GM19468 (cell line): Measurements from ENCODE around the gene MAPK7.

Source experiments
- ATAC-seq: cut with Tn5 transposase; IDR thresholded peaks from one replicate; pipeline ENCODE4 v1.9.1; 2021; ENCODE audit warnings: mild to moderate bottlenecking, moderate library complexity, moderate number of reproducible peaks; ENCODE audit not compliant: unreplicated experiment; ENCODE audit errors: extremely low read depth

Gene MAPK7

DNA sequence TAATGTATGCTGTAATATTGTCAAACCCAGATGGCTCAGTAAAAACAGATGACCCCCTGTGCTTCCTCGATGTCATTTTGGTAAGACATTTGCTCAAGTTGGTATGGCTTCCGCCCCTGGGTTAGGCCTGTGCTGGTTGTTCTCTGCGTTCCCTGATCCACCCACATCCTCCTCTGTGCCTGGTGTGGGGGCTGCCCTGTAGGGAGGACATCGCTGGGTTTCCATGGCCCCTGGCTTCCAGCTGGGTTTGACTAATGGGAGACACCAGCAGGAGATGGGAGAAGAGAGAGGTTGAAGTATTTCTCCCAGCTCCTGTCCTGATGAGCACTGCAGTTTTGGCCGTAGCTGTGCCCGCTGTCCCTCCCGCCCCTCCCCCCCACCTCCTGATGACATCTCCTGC, 13.1 kb downstream of the MAPK7 start:
- ATAC-seq, result no peak

DNA sequence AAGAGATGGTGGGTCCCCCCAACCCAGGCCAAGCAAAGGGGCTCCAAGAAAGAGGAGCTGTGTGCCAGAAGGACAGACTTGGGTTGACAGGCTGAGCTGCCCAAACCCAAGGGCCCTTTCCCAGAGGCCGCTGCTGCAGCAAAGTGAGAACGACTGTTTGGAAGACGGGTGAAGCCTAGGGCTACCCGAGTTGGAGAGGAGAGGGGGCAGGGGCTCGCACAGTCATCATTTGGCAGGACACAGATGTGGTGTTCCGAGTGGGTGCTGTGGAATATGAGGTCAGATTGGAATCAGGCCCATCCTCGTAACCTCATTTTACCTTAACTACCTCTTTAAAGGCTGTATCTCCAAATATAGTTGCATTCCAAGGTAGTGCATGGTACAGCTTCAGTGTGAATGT, 14.0 kb downstream of the MAPK7 start:
- no peak for ATAC-seq

DNA sequence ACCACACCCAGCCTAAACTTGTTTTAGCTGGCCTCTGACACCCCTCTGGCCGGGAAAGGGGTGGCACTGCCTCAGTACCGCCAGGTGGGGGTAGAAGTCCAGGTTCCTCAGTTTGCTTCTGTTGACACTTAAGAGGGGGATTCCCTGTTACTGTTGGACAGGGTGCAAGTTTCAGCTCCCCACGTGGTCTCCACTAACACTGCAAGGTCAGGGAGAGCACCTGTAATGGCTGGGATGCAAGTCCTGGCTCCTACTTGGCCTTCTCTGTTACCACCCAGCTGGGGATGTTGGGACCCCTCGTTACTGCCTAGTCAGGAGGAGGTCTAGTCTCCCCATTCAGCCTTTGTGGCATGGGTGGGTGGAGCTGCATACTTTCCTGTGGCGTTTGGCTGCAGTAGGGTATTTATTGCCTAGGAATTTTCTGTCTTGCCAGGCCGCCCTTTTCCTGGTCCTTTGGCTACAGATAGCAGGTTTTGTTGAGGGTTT, 19.3 kb downstream of the MAPK7 start:
- ATAC-seq, result no peak

DNA sequence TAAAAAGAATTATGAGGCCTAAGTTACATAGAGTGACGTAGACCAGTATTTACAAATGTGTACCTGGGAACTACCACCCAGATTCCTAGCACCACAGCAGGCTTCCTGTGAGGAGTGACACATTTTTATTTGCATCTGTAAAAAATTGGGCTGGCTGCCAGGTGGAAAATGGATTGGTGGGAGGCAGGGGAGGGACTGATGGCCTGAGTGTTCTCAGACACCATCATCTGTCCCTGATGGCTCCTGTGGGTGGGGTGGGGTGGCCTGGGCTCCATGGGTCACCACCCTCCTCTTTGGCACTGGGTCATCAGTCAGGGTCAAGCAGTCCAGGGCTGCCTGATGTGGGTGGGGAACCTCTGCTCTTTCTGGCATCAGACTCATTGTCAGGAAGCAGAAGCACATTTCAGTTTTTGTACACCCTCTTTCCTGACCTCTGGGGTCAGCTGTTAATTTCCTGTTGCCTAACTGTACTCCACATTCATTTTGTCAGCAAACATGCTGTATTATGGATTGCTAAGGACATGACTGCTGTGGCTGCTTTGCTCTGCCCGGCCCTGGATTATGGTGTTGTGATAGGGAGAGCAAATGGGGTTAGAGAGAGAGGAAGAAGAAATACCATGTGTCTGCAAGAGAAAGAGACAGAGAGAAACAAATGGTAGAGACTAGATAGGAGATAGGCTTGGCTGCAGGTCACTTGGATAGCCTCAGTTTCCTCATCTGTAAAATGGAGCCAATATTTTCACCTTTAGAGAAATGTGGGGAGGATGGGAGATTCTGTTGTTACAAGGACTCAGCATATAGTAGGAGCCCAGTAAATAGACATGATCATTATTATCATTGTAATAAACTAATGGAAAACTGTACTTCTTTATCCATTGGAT, 20.2 kb downstream of the MAPK7 start:
- ATAC-seq, result no peak

DNA sequence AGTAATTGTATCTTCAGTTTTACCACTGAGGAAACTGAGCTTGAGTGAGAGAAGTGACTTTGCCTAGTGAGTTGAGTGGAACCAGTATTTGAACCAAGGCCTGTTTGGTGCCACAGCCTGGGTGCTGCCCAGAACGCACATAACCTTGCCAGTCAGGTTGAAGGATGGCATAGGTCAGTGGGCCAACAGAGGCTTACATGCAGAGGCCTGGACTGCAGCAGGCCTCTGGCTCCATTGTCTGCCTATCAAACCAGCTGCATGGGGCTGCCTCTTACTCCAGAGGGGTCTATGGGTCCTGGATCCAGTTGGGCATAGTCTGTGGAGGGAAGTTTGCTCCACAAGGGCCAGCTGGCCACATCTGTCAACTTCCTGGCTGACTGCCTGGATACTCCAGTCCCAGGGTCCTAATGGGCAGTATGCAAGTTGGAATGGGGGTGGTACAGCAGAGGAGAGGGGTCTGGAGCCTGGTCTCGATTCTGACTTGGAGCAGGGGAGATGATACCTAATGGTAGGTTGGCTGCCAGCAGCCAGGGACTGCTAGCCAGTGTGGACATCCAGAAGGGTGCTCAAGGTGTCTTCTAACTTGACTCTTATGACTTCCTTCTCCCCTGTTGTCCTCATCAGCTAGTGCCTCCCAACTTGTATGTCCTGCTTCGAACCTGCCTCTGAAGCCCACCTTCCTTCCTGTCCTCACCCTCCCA, 21.6 kb downstream of the MAPK7 start:
- ATAC-seq, result no peak

DNA sequence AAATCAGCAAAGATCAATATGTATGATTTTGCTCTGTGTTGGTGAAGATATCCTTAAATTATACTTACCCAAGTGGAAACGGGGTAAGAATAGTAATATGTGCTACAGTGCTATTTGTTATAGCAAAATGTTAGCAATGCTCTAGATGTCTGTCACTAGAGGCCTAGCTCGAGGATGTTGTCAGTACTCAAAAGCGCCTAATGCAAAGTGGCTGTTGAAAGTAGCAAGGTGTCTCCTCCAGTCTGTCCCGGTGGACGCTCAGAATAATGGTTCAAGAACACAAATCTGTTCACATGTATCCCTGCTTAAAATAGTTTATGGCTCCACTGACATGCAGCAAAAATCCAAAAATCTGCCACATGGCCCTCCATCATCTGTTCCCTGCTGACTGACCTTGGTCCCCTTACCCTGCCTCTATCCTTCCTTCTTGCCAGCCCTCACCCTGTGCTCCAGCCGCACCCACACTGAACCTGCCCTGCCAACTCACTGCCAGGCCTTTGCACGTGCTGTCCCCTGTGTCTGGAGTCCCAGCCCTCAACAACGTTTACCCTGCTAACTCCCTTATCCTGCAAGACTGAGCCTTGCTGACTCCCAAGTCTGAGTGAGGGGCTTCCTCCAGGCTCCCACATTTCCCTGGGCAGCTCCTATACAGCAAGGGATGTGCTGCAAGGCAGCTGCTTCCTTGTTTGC, 23.2 kb downstream of the MAPK7 start:
- no peak for ATAC-seq

DNA sequence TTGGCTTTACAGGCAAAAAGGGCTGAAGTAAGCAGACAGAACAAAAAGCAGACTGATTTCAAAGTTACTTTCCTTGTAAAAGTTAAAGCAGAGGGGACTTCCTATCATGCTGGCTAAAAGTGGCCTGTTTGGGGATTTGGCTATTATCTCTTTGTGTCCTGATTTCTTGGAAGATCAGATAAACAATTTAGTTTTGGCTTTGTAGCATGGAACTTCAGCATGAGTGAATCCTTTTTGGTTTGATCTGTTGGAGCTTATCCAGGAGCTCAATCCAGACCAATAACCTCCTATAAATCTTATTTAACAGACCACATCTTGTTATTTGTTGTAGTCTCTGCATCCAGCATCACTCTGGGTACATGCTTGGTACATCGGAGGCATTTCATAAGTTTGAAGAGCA, 23.9 kb downstream of the MAPK7 start:
- no peak for ATAC-seq

DNA sequence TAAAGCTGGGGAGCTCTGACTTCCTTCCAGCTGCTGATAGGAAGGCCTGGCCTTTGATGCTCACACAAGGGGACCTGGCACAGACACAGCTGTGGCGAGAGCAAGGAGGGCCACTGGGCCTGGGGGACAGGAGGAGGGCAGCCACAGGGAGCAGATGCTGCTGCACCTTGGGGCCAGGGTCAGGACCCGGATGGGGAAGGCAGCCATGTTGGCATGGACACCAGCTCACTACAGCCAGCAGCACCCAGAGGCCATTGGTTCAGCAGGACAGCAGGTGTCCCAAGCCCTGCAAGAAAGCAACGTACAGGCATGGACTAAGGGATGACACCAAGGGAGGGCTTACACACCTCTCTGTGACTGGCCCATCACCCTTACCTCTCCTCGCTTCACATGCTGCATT, 24.7 kb downstream of the MAPK7 start:
- ATAC-seq, result no peak

DNA sequence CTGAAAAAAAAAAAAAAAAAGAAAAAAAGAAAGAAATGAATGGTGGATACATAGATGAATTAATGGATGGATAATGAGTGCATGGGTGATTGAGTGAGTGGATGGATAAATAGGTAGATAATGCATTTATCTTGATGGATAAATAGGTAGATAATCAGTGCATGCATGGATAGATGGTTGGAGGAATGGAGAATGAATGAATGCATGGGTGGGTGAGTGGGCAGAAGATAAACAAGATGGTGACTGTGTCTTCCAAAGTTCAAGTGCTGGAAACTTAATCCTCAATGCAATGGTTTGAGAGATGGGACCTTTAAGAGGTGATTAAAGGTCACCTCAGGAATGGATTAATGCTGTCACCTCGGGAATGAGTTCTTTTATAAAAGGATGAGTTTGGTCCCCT, 26.0 kb downstream of the MAPK7 start:
- ATAC-seq, result no peak

DNA sequence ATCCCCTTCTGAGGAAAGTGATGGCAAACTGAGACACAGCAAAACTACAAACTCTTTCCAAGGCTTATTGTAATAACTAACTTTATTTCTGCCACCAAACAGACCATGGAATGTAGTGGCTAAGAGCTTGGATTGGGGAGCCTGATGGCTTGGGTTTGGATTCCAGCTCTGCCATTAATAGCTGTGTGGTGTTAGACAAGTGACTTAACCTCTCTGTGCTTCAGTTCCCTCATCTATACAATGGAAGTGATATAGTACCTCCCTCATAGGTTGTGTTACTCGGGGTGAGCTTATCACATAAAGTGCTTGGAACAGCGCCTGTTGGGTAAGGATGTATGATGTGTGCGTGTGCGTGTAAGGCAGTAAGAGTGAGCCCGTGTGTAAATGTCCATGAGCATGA, 26.8 kb downstream of the MAPK7 start:
- ATAC-seq, result no peak

DNA sequence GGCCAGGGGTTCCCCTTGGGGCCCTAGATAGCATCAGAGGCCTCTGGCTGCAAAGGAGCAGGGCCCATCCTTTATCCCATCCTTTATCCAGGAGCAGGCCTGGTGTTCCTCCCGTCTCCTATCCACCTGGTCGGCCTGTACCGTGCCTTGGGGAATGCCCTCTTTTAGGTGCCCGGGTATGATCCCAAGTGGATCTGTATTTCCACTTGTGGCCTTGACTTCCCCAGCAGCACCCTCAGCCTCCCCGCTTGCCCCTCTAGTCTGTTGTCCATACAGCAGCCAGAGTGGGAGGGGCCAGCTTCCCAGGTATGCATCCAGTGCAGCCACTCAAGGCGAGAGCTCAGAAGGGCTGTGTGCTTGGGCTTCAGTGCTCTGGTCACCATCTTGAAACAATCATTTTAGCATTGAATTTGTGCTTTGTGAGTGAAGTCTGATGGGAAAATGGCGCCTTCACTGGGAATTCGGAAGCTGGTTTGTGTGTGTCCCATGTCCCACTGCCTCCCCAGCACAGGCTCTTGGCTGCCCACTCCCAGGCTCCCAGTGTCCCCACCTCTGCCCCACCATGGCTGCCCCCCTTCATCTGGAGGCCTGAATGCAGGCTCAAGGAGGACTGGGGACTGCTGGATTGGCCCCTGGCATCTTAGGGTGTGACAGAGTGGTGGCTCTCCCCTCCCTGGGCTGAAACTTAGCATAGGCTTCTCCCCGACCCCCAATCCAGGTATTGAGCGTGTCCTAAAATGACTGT, 29.5 kb downstream of the MAPK7 start:
- ATAC-seq, result no peak

DNA sequence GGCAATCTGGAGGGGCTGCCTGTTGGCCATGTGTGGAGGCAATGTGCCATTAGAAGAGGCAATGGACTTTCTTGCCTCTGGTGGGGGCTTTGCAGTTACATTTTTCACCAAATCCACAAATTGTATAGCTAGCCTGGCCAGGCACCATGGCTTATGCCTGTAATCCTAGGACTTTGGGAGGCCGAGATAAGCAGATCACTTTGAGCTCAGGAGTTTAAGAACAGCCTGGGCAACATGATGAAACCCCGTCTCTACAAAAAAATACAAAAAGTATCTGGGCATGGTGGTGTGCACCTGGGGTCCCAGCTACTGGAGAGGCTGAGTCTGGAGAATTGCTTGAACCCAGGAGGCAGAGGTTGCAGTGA, 30.0 kb downstream of the MAPK7 start:
- no peak for ATAC-seq

DNA sequence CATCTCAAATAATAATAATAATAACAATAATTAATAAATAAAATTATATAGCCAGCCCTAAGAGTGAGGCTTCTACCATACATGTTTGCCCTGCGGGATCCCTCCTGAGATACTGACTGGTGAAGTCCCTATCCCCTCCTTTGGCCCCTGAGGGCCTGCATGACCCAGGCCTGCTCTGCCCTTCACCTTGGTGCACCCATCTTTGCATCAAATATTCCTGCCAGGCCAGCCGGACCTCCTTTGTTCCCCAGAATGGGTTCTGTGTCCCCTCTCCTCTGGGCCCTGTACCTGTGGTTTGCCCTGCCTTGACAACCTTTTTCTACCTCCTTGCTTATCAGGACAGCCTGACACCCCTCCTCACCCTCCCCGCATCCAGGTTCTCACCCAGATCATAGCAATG, 30.8 kb downstream of the MAPK7 start:
- no peak for ATAC-seq

DNA sequence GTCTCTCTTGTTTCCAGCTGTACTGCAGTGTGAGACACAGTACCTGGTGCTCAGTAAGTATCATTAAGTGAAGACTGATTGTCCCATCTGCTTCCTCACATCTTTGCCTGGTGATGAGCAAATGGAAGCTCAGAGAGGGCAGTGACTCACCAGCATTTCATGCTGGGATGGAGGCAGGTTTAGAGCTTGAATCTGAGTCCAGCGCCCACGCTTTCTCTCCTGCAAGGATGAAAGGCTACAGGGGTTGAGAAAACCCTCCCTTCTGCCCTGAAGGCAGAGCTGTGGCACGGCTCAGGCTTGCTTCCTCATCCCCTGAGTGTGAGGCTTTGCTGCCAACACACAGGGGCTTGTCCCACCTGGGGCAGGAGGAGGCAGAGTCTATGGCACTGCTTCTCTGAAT, 31.2 kb downstream of the MAPK7 start:
- ATAC-seq, result no peak

DNA sequence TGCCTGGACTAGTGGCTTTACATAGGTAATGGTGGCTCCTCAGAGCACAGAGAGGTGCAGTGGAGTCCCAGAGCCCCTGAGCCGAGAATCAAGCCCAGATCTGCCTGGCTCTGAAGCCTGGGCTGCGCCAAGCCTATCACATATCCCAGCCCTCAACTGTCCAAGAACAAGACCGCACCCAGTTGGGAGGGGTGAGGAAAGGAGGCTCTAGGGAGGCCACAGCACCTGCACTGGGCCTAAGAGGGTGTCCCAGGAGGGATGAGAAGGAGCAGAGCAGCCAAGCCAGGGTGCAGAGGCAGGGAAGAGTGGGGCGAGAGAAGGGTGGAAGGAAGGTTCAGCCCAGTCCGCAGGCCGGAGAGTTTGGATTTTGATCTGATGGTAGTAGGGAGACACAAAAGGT, 31.8 kb downstream of the MAPK7 start:
- no peak for ATAC-seq

DNA sequence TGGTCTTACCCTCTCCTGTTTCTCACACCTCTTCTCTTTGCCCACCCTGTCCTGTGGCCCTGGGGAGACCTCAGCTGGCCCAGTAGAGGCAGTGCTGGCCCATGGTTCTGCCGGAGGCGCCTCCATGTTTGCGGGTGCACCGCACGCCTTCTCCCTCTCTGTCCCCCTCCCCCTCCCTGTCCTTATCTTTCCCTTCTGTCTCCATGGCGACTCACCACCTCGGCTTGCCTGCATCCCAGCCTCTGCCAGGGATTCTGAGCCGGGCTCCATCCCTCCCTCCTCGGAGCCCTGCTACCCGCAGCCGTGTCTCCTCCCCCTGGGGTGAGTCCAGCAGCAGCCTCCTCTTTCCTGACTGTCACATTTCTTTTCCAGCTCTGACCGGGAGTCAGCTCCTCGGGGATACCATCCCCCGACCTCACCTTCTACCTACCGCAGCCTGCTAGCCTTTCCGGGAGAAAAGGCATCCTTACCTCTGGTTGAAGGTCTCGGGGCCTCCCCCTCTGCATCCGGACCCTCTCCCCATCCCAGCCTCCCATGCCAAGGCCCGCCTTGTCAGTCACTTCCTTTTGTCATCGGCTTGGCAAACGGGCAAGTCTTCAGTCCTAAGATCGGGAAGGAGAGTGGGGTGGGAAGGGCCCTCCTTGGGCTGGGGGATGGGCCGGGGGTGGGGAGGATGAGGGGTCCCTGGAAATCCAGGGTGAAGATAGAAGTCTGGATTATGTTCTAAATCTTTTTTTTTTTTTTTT, 32.8 kb downstream of the MAPK7 start, which contains the start of gene RNF112:
RNF112 (plus strand) TSS at position 358 of the 746 bp plus-strand sequence; CDS start at position 535, 177 bp downstream.
- ATAC-seq, result no peak

DNA sequence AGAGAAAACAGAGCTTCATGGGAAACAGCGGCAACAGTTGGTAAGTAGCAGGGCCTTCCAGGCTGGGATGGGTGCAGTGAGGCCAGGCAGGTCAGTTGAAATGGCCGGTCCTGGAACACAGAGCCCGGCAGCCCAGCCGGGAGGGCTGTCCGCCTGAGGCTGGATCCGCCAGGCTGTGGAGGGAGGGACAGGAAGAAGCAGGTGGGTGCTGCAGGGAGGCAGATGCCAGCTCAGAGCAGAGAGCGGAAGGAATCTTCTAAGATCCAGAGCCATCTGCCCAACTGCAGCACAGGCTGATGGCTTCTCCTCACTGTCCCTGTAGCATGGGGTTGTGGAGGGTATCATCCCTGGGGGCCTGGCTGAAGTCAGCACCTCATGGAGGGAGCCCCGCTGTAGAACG, 33.3 kb downstream of the MAPK7 start:
- no peak for ATAC-seq

DNA sequence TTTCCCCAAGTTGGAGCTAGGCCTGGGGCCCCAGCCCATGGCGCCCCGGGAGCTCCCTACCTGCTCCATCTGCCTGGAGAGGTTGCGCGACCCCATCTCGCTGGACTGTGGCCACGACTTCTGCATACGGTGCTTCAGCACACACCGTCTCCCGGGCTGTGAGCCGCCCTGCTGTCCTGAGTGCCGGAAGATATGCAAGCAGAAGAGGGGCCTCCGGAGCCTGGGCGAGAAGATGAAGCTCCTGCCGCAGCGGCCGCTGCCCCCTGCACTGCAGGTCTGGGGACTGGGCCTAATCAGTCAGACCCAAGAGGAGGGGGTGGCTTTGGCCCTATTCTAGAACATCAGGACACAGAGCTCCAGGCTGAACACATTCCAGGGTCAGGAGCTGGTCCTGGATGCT, 34.2 kb downstream of the MAPK7 start:
- no peak for ATAC-seq

DNA sequence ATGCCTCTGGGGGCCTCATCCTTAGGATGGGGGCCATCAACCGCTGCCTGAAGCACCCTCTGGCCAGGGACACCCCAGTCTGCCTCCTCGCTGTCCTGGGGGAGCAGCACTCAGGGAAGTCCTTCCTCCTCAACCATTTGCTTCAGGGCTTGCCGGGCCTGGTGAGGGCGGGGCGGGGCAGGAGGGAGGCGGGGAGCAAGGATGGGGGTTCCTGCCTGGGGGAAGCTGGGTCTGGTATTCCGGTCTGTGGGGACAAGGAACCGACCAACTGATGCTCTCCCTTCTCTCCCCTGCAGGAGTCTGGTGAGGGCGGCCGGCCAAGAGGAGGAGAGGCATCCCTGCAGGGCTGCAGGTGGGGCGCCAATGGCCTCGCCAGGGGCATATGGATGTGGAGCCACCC, 34.7 kb downstream of the MAPK7 start:
- ATAC-seq, result no peak

DNA sequence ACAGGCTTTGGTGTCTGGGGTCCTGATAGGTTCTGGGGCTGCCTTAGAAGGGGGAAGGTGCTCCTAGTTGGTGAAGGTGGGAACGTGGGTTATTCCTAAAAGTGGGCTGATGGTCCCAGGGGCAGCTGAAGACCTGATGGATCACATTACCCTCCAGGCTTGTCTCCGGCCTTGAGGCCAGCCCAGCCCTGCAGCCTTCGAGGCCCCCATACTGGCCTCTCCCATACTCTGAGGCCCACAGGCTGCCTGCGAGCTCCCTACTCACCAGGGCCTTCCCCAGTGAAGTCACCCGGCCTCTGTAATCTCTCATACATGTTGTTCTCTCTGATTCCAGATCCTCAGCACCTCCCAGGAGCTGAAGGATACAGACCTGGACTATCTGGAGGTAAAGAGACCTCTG, 35.5 kb downstream of the MAPK7 start:
- no peak for ATAC-seq
